Natural killer cell (primary cell): ENCODE data around the gene DENND2A. TPM values are rescaled to one million over a fixed set of nuclear protein-coding genes. Genes with fewer than 3 reads are reported as not detected.
"Not testable (repeated sequence)": the region's sequence is repeated elsewhere in the genome, so short reads cannot be mapped to it uniquely, and the experiment has no call there.

ENCODE experiments used
- ATAC-seq, 3 donors: fragments of 150-1000 bp in 2 of 3; fragments of 200-7000 bp in 1 of 3; cut with Tn5 transposase; 1 replicate in 1 of 3; 2 replicates in 2 of 3; pipeline ENCODE4 v1.10.0; 2021; ENCODE audit warnings: mild to moderate bottlenecking in 2 of 3, moderate library complexity in 2 of 3
- DNase-seq, 2 donors: peaks; one replicate each; pipeline versions ENCODE4 v3.0.0 to v3.0.0-alpha.2; 2013 to 2021; ENCODE audit warnings: mixed read lengths in 1 of 2
- H3K27ac ChIP-seq: one replicate; pipeline ENCODE4 v1.5.1; 2013; ENCODE audit warnings: mild to moderate bottlenecking, low read length
- H3K27me3 ChIP-seq: one replicate; pipeline ENCODE4 v1.6.1; 2013; ENCODE audit warnings: low read length; ENCODE audit not compliant: control insufficient read depth, insufficient read depth
- H3K36me3 ChIP-seq: one replicate; pipeline ENCODE4 v1.6.1; 2013; ENCODE audit warnings: low read length; ENCODE audit not compliant: control insufficient read depth, insufficient read depth
- H3K4me1 ChIP-seq: one replicate; pipeline ENCODE4 v1.6.1; 2013; ENCODE audit warnings: low read length; ENCODE audit not compliant: control insufficient read depth, insufficient read depth
- H3K4me3 ChIP-seq: one replicate; pipeline ENCODE4 v1.5.1; 2013; ENCODE audit warnings: low read length
- H3K9me3 ChIP-seq: one replicate; pipeline ENCODE4 v1.6.1; 2013; ENCODE audit warnings: low read length; ENCODE audit not compliant: control insufficient read depth, insufficient read depth
- H3K27ac Mint-ChIP-seq, 2 donors: one replicate each; pipeline ENCODE4 v1.8.0; 2022; ENCODE audit warnings: mild to moderate bottlenecking in 2 of 2, mixed read lengths in 2 of 2, moderate library complexity in 1 of 2
- H3K27me3 Mint-ChIP-seq, 2 donors: one replicate each; pipeline ENCODE4 v1.8.0; 2022; ENCODE audit warnings: low read depth in 2 of 2, mixed read lengths in 2 of 2
- H3K36me3 Mint-ChIP-seq: one replicate; pipeline ENCODE4 v1.8.0; 2022; ENCODE audit warnings: mixed read lengths
- H3K4me1 Mint-ChIP-seq, 2 donors: one replicate each; pipeline ENCODE4 v1.8.0; 2022; ENCODE audit warnings: mixed read lengths in 2 of 2
- H3K4me3 Mint-ChIP-seq: one replicate; pipeline ENCODE4 v1.8.0; 2022; ENCODE audit warnings: mild to moderate bottlenecking, moderate library complexity, mixed read lengths
- H3K9me3 Mint-ChIP-seq, 2 donors: one replicate each; pipeline ENCODE4 v1.8.0; 2022; ENCODE audit warnings: mixed read lengths in 2 of 2
- WGBS: methylation state at CpG from one replicate; pipeline ENCODE4 v1.1.7; 2013; ENCODE audit warnings: missing lambda C conversion rate; ENCODE audit not compliant: insufficient coverage; 5-methylcytosine and 5-hydroxymethylcytosine counted together
- intact Hi-C: fragments of 100-400 bp; cut with micrococcal nuclease; formaldehyde crosslinking; loops from one replicate; pipeline ENCODE4 v1.14.2; 2022
- total RNA-seq, 4 donors: library from RNA; stranded (reverse); fragments of 120-200 nt in 1 of 4; gene quantifications; one replicate each; pipeline versions ENCODE4 v1.2.3 to v1.2.4, GENCODE V29; 2013 to 2022
- TF ChIP-seq, protein P1 (sequence below): fragments of 200-600 bp; IDR thresholded peaks from one replicate; pipeline ENCODE4 v1.8.0; 2022; ENCODE audit warnings: antibody characterized with exemption

DENND2A gene
- total RNA-seq, 3 donors from 2014 or later (not counting 1 experiment from before 2014, with no cell fraction given), result 0.12 TPM; not detected in 2

DNA sequence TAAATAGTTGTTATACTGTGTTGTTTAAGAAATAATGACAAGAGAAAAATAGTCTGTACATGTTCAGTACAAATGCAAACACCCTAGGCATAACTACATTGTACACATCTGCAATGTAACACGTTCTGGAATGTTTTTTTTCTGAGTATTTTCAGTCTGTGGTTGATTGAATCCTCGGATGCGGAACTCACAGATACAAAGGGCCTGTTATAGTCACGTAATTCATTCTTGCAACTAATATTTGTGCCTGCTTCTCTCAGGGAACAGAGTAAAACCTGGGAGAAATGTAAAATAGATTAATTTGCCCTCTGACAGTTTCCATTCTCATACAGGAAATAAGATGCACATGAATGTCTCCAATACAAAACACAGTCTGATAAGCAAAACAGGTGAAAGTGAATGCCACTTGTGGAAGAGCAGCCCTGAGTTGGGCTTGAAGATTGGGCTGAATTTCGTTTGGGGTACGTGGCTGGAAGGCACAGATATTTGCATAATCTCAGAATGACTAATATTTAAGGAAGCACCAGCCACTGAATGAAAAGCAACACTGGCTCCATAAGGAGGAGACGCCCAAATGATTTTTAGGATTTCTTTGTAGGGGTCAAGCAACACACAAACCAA, 19.1 kb downstream of the DENND2A start:
- TF ChIP-seq, protein P1, sequence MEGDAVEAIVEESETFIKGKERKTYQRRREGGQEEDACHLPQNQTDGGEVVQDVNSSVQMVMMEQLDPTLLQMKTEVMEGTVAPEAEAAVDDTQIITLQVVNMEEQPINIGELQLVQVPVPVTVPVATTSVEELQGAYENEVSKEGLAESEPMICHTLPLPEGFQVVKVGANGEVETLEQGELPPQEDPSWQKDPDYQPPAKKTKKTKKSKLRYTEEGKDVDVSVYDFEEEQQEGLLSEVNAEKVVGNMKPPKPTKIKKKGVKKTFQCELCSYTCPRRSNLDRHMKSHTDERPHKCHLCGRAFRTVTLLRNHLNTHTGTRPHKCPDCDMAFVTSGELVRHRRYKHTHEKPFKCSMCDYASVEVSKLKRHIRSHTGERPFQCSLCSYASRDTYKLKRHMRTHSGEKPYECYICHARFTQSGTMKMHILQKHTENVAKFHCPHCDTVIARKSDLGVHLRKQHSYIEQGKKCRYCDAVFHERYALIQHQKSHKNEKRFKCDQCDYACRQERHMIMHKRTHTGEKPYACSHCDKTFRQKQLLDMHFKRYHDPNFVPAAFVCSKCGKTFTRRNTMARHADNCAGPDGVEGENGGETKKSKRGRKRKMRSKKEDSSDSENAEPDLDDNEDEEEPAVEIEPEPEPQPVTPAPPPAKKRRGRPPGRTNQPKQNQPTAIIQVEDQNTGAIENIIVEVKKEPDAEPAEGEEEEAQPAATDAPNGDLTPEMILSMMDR, result no peak
- WGBS, result 75% methylated on average over 7 of the region's 7 CpGs
- H3K27ac Mint-ChIP-seq, result no peak overlapping the region

DNA sequence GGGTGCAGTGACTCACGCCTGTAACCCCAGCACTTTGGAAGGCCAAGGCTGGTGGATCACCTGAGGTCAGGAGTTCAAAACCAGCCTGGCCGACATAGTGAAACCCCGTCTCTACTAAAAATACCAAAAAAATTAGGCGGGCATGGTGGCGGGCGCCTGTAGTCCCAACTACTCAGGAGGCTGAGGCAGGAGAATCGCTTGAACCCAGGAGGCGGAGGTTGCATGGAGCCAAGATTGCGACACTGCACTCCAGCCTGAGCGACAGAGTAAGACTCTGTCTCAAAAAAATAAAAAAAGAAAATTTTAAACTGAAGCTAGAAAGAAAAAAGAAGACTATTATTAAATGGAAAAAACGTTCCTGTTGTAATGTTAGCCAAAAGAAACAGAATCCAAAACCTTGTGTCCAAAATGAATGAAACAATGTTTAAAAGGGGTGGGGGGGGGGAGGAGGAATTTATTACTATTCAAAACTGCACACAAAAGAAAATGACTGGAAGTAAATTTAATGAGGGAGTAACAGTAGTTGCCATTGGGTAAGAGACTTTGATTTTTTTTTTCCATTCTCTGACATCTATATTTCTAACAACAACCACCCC, 20.6 kb downstream of the DENND2A start:
- H3K27me3 Mint-ChIP-seq, intact Hi-C loops, H3K27me3 ChIP-seq, H3K4me3 ChIP-seq, H3K9me3 ChIP-seq, H3K27ac ChIP-seq, H3K4me3 Mint-ChIP-seq, H3K27ac Mint-ChIP-seq, ATAC-seq, H3K4me1 ChIP-seq, H3K4me1 Mint-ChIP-seq, H3K9me3 Mint-ChIP-seq, DNase-seq, H3K36me3 Mint-ChIP-seq, H3K36me3 ChIP-seq: not testable (repeated sequence)
- WGBS, result 94% methylated on average over 10 of the region's 11 CpGs

More for the DNA sequence above, 19.1 kb downstream of the DENND2A start:
- H3K4me3 ChIP-seq, result no peak overlapping the region
- no peaks in the 10 kb centered on the region for H3K9me3 ChIP-seq
- no peak for ATAC-seq
- no peaks in the 10 kb centered on the region for H3K36me3 ChIP-seq
- Mint-ChIP-seq H3K36me3 (no peaks in the 10 kb centered on the region), H3K9me3 (no peaks in the 10 kb centered on the region), H3K27me3 (peaks cover 0 to 5% of the 10 kb centered on the region in 2 donors), H3K4me3 (no peak overlapping the region), H3K4me1 (no peaks in the 10 kb centered on the region)
- no peak overlapping the region for H3K27ac ChIP-seq
- no peak for DNase-seq
- intact Hi-C loops, result no loop called here
- H3K27me3 ChIP-seq, result no peaks in the 10 kb centered on the region
- H3K4me1 ChIP-seq, result no peaks in the 10 kb centered on the region

DNA sequence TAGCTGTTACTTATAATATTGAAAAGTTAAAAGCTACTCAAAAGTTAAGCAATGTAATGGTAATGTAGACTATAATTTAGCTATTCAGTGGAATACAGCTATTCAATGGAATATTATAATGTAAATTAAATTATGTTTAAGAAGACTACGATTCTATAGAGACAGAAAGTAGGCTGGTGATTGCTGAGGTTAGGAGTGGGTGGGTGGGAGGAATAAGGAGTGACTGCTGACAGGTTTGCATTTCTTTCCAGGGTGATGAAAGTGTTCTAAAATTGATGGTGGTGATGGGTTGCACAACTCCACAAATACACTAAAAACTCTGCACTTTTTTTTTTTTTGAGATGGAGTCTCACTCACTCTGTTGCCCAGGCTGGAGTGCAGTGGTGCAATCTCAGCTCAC, 21.4 kb downstream of the DENND2A start:
- no peak overlapping the region for H3K4me3 ChIP-seq
- H3K9me3 ChIP-seq, result no peaks in the 10 kb centered on the region
- no peaks in the 10 kb centered on the region for H3K36me3 ChIP-seq
- no peaks in the 10 kb centered on the region for H3K27me3 ChIP-seq
- Mint-ChIP-seq H3K27me3 (no peaks in the 10 kb centered on the region), H3K27ac (no peak overlapping the region), H3K4me3 (no peak overlapping the region), H3K9me3 (no peaks in the 10 kb centered on the region), H3K4me1 (no peaks in the 10 kb centered on the region), H3K36me3 (no peaks in the 10 kb centered on the region)
- 85% methylated on average over 1 of the region's 1 CpG for WGBS
- DNase-seq, result no peak
- H3K4me1 ChIP-seq, result no peaks in the 10 kb centered on the region
- no peak overlapping the region for H3K27ac ChIP-seq
- ATAC-seq, result no peak
- TF ChIP-seq, protein P1, result no peak
- intact Hi-C loops, result no loop called here

DNA sequence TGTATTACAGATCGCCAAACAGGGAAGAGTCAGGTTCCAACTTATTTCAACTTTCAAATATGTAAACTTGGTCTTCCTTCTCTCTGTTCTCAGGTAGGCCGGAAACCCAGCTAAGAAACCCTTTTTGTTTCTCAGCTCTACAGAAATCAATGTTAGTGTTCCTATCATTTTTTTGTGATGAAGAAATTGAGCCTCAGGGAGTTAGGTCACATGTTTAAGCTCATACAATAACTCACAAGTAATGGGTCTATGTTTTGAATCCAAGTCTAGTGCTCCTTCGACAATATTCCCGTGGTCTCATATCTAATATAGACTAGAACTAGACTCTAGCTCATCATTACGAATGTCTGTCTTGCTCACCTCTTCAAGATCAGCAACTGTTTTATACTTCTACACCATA, 22.3 kb downstream of the DENND2A start:
- Mint-ChIP-seq H3K9me3 (no peaks in the 10 kb centered on the region), H3K27me3 (no peaks in the 10 kb centered on the region), H3K4me1 (no peaks in the 10 kb centered on the region), H3K4me3 (no peak overlapping the region), H3K27ac (no peak overlapping the region), H3K36me3 (no peaks in the 10 kb centered on the region)
- Histone ChIP-seq H3K27ac (no peak overlapping the region), H3K36me3 (no peaks in the 10 kb centered on the region), H3K4me1 (no peaks in the 10 kb centered on the region), H3K4me3 (no peak overlapping the region), H3K27me3 (no peaks in the 10 kb centered on the region), H3K9me3 (no peaks in the 10 kb centered on the region)
- no peak for ATAC-seq
- 100% methylated on average over 4 of the region's 5 CpGs for WGBS
- no peak for DNase-seq
- TF ChIP-seq, protein P1, result no peak
- intact Hi-C loops, result no loop called here
